HepG2 (cell line): ENCODE data around the gene TRDN. TPM values are rescaled to one million over a fixed set of nuclear protein-coding genes. Genes with fewer than 3 reads are reported as not detected.

Experiments used
- ATAC-seq: fragments of 200-7000 bp; cut with Tn5 transposase; 3 replicates; pipeline ENCODE4 v1.9.1; 2020; ENCODE audit warnings: mild to moderate bottlenecking, moderate library complexity
- BruUV-seq: library from RNA; stranded (reverse); fragments of 400-500 nt; replicated peaks from 2 replicates; lab custom pipeline; 2021; lab: Mats Ljungman, UMichigan
- CTCF ChIA-PET: fragments of 300-600 bp; formaldehyde crosslinking; extraction: SDS; loops from one replicate; lab custom pipeline; 2021; ENCODE audit warnings: low total read pairs, inconsistent platforms, low intra/inter-chr PET ratio; lab: Yijun Ruan, JAX
- POLR2A ChIA-PET: fragments of 350-600 bp; sonication (Branson Sonifier 250); formaldehyde crosslinking; loops from one replicate; lab custom pipeline; 2020; ENCODE audit warnings: antibody characterized with exemption, inconsistent platforms; lab: Yijun Ruan, JAX
- DNase-seq: peaks from one replicate; pipeline ENCODE4 v3.0.0-alpha.2; 2015; ENCODE audit warnings: low spot score
- FAIRE-seq: peaks from 3 replicates; lab custom pipeline; 2011; peaks lifted over from hg19 to GRCh38; lab: Jason Lieb, UNC
- H2AFZ ChIP-seq: one replicate; pipeline ENCODE4 v1.6.1; 2011; ENCODE audit warnings: low read length, inconsistent platforms
- H3K27ac ChIP-seq: fragments of 300-600 bp; 3 replicates; pipeline ENCODE4 v1.8.0; 2011; ENCODE audit warnings: mixed run types, mild to moderate bottlenecking, mixed read lengths, low read length, inconsistent platforms; ENCODE audit not compliant: insufficient read depth; ENCODE audit errors: extremely low read length
- H3K27me3 ChIP-seq, 2 experiments: fragments of 200-600 bp in 1 of 2; 2 replicates in 1 of 2; 3 replicates in 1 of 2; pipeline versions ENCODE4 v1.6.0 to v1.8.0; 2011; ENCODE audit warnings: low read length in 2 of 2, mild to moderate bottlenecking in 2 of 2, moderate library complexity in 2 of 2, inconsistent platforms in 1 of 2; ENCODE audit not compliant: insufficient read depth in 2 of 2, control insufficient read depth in 1 of 2
- H3K36me3 ChIP-seq, 2 experiments: fragments of 200-600 bp in 1 of 2; replicated peaks in 1 of 2; 2 replicates in 1 of 2; 3 replicates in 1 of 2; pipeline versions ENCODE4 v1.5.1 to v1.8.0; 2011; ENCODE audit warnings: low read length in 2 of 2, inconsistent platforms in 1 of 2; ENCODE audit not compliant: insufficient read depth in 2 of 2, control insufficient read depth in 1 of 2
- H3K4me1 ChIP-seq: 2 replicates; pipeline ENCODE4 v1.5.1; 2012; ENCODE audit warnings: low read length, inconsistent platforms; ENCODE audit not compliant: insufficient read depth
- H3K4me2 ChIP-seq: 2 replicates; pipeline ENCODE4 v1.6.0; 2011; ENCODE audit warnings: low read depth, low read length, inconsistent platforms
- H3K4me3 ChIP-seq, 3 experiments: fragments of 200-600 bp in 1 of 3; sonication (generic), shearing (Covaris generic) in 1 of 3; replicated peaks in 1 of 3; 2 replicates each; pipeline ENCODE4 v1.5.1; 2011 to 2016; ENCODE audit warnings: low read length in 3 of 3, inconsistent platforms in 2 of 3, low read depth in 2 of 3, mild to moderate bottlenecking in 2 of 3, control low read depth in 1 of 3, mixed read lengths in 1 of 3; ENCODE audit not compliant: insufficient read depth in 1 of 3
- H3K79me2 ChIP-seq: one replicate; pipeline ENCODE4 v1.6.1; 2011; ENCODE audit warnings: low read length, inconsistent platforms; ENCODE audit not compliant: insufficient read depth
- H3K9ac ChIP-seq: 2 replicates; pipeline ENCODE4 v1.6.0; 2011; ENCODE audit warnings: mild to moderate bottlenecking, low read depth, low read length, inconsistent platforms; ENCODE audit not compliant: insufficient read depth
- H3K9me3 ChIP-seq: 2 replicates; pipeline ENCODE4 v1.5.1; 2012; ENCODE audit warnings: mild to moderate bottlenecking, low read length
- H4K20me1 ChIP-seq: 2 replicates; pipeline ENCODE4 v1.6.0; 2011; ENCODE audit warnings: inconsistent platforms, mild to moderate bottlenecking, low read length, moderate library complexity; ENCODE audit not compliant: insufficient read depth
- AGO1 ChIP-seq: fragments of 200-400 bp; formaldehyde crosslinking; IDR thresholded peaks from 2 replicates; pipeline ENCODE4 v1.6.1; 2017; ENCODE audit warnings: mild to moderate bottlenecking, low read depth, low read length, moderate library complexity; ENCODE audit not compliant: poor library complexity, severe bottlenecking
- CBX2 ChIP-seq, 2 experiments: fragments of 200-600 bp in 1 of 2; sonication (generic); formaldehyde crosslinking in 1 of 2; IDR thresholded peaks; 2 replicates each; pipeline versions ENCODE4 v1.7.0 to v1.8.1; 2018 to 2022; ENCODE audit warnings: low read depth in 2 of 2, low read length in 1 of 2, mild to moderate bottlenecking in 1 of 2, missing genetic modification reagents in 1 of 2
- CC2D1A ChIP-seq: sonication (generic); formaldehyde crosslinking; IDR thresholded peaks from 2 replicates; pipeline ENCODE4 v1.8.1; 2023; ENCODE audit warnings: mild to moderate bottlenecking, missing genetic modification reagents
- CHD4 ChIP-seq: fragments of 200-600 bp; sonication (generic); IDR thresholded peaks from 2 replicates; pipeline ENCODE4 v1.7.0; 2017; ENCODE audit warnings: mild to moderate bottlenecking, low read length, borderline replicate concordance
- DDIT3 ChIP-seq: sonication (generic); formaldehyde crosslinking; IDR thresholded peaks from 2 replicates; pipeline ENCODE4 v1.4.0; 2020; ENCODE audit warnings: mild to moderate bottlenecking, missing genetic modification reagents
- GATAD1 ChIP-seq: IDR thresholded peaks from 2 replicates; pipeline ENCODE4 v1.6.1; 2016; ENCODE audit warnings: missing genetic modification reagents, missing compliant biosample characterization
- ISX ChIP-seq: sonication (generic); formaldehyde crosslinking; conservative IDR thresholded peaks from 2 replicates; pipeline ENCODE4 v1.5.0; 2020; ENCODE audit warnings: missing genetic modification reagents
- MAFG ChIP-seq: sonication (generic); formaldehyde crosslinking; IDR thresholded peaks from 2 replicates; pipeline ENCODE4 v1.5.1; 2020; ENCODE audit warnings: mild to moderate bottlenecking, missing genetic modification reagents
- NBN ChIP-seq: fragments of 450-650 bp; conservative IDR thresholded peaks from 2 replicates; pipeline ENCODE4 v1.6.1; 2017
- RARA ChIP-seq: IDR thresholded peaks from 2 replicates; pipeline ENCODE4 v1.6.1; 2016; ENCODE audit warnings: missing genetic modification reagents, missing compliant biosample characterization
- SOX6 ChIP-seq, 2 experiments: fragments of 450-650 bp in 1 of 2; sonication (generic) in 1 of 2; formaldehyde crosslinking in 1 of 2; IDR thresholded peaks; 2 replicates each; pipeline versions ENCODE4 v1.4.0 to v1.6.1; 2017 to 2020; ENCODE audit warnings: antibody characterized with exemption in 1 of 2, mild to moderate bottlenecking in 1 of 2, missing genetic modification reagents in 1 of 2
- SP1 ChIP-seq, 2 experiments: fragments of 450-650 bp in 1 of 2; sonication (generic) in 1 of 2; formaldehyde crosslinking in 1 of 2; IDR thresholded peaks; 2 replicates each; pipeline versions ENCODE4 v1.4.0 to v1.6.1; 2016 to 2020; ENCODE audit warnings: missing genetic modification reagents in 1 of 2
- SP2 ChIP-seq: sonication (generic); formaldehyde crosslinking; IDR thresholded peaks from 2 replicates; pipeline ENCODE4 v1.5.1; 2020; ENCODE audit warnings: mild to moderate bottlenecking, missing genetic modification reagents
- YY1 ChIP-seq: IDR thresholded peaks from 2 replicates; pipeline ENCODE4 v1.6.1; 2011; ENCODE audit warnings: low read length, low read depth, moderate library complexity, mild to moderate bottlenecking; ENCODE audit not compliant: insufficient read depth, insufficient replicate concordance
- ZNF17 ChIP-seq: sonication (generic); formaldehyde crosslinking; IDR thresholded peaks from 2 replicates; pipeline ENCODE4 v1.5.0; 2020; ENCODE audit warnings: mild to moderate bottlenecking, missing genetic modification reagents
- ZNF589 ChIP-seq: sonication (generic); formaldehyde crosslinking; conservative IDR thresholded peaks from 2 replicates; pipeline ENCODE4 v1.8.0; 2022; ENCODE audit warnings: mild to moderate bottlenecking, moderate library complexity, missing genetic modification reagents
- ZNF605 ChIP-seq: sonication (generic); formaldehyde crosslinking; IDR thresholded peaks from 2 replicates; pipeline ENCODE4 v1.8.0; 2022; ENCODE audit warnings: mild to moderate bottlenecking, missing genetic modification reagents
- WGBS: methylation state at CpG from one replicate; pipeline ENCODE4 v1.1.6; 2017; ENCODE audit warnings: low lambda C conversion rate; 5-methylcytosine and 5-hydroxymethylcytosine counted together
- in situ Hi-C: cut with HindIII; loops from 2 replicates; pipeline ENCODE4 v1.10.0; 2017; ENCODE audit warnings: low pct_unique_long_range_greater_than_20kb; ENCODE audit not compliant: extremely low pct_ligation_motif_present
- intact Hi-C: fragments of 100-400 bp; cut with micrococcal nuclease; formaldehyde crosslinking; loops from one replicate; pipeline ENCODE4 v1.10.0; 2022; ENCODE audit not compliant: unreplicated experiment
- polyA plus RNA-seq, 8 experiments: library from polyadenylated mRNA; depleted of rRNA in 3 of 8; stranded (reverse) in 7 of 8; unstranded in 1 of 8; fragments of >200 nt; fragmentation: Illumina TruSeq in 4 of 8; extraction: Trizol in 4 of 8; gene quantifications; 2 replicates each; pipeline versions ENCODE4 v1.2.1 to v1.2.3, GENCODE V29; 2011 to 2016; ENCODE audit warnings: low read depth in 4 of 8, missing spikeins in 1 of 8, mixed read lengths in 1 of 8; ENCODE audit not compliant: insufficient read depth in 1 of 8
- total RNA-seq, 5 experiments: library from RNA; depleted of rRNA; stranded (reverse); fragments of >200 nt; fragmentation: Illumina TruSeq; extraction: Trizol; gene quantifications; 2 replicates each; pipeline ENCODE4 v1.2.3, GENCODE V29; 2016; ENCODE audit warnings: low read depth in 1 of 5
- TF ChIP-seq, protein P1 (sequence below): sonication (generic); formaldehyde crosslinking; IDR thresholded peaks from 2 replicates; pipeline ENCODE4 v1.4.0; 2020; ENCODE audit warnings: missing genetic modification reagents
- TF ChIP-seq, protein P2 (sequence below): sonication (generic); formaldehyde crosslinking; IDR thresholded peaks from 2 replicates; pipeline ENCODE4 v1.4.0; 2020; ENCODE audit warnings: mild to moderate bottlenecking, low read depth, missing genetic modification reagents

The TRDN gene
- total and polyA plus RNA-seq, 2 of the 13 experiments (the other 11 are each of a cell fraction or from before 2014, with no cell fraction given): not detected

DNA sequence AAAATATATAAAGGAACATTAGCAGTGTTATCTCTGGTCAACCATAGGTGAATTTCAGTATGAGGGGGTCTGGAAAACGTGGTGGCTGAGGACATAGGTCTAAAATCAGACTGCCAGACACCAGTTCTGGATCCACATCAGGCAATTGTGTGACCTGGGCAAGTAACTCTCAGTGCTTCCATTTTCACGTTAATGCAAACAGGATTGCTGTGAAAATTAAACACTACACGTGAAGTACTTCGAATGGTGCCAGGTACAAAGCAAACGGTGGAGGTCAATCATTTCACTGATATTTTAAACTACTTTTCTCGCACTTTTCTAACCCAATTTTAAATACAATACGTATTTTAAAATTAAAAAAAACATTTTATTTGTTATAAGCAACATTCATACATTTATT, 315.7 kb downstream of the TRDN start:
- no peak overlapping the region for H3K4me2 ChIP-seq
- H2AFZ ChIP-seq: no peak overlapping the region
- BruUV-seq: no TSS peak
- no peaks in the 10 kb centered on the region for H3K79me2 ChIP-seq
- no peak overlapping the region for H3K4me3 ChIP-seq
- no peaks in the 10 kb centered on the region for H3K9me3 ChIP-seq
- H3K4me1 ChIP-seq: peaks cover 6% of the 10 kb centered on the region; the same call in 1 of the 2 replicates
- DNase-seq (no peak), ATAC-seq (no peak), FAIRE-seq (no peak)
- 1% methylated on average over 7 of the region's 7 CpGs for WGBS
- POLR2A ChIA-PET: no interaction called here
- no peak overlapping the region for H3K9ac ChIP-seq
- H3K27me3 ChIP-seq: no peaks in the 10 kb centered on the region
- CTCF ChIA-PET: no interaction called here
- H4K20me1 ChIP-seq: no peaks in the 10 kb centered on the region
- TF ChIP-seq ZNF605 (CRISPR knock-in tag): no peak
- no peak for TF ChIP-seq NBN
- no peak for TF ChIP-seq SP1 (IDR thresholded peaks at IDR 0.05)
- TF ChIP-seq SP1 (CRISPR knock-in tag; IDR thresholded peaks at IDR 0.05): no peak
- TF ChIP-seq CC2D1A: no peak
- TF ChIP-seq, protein P1, sequence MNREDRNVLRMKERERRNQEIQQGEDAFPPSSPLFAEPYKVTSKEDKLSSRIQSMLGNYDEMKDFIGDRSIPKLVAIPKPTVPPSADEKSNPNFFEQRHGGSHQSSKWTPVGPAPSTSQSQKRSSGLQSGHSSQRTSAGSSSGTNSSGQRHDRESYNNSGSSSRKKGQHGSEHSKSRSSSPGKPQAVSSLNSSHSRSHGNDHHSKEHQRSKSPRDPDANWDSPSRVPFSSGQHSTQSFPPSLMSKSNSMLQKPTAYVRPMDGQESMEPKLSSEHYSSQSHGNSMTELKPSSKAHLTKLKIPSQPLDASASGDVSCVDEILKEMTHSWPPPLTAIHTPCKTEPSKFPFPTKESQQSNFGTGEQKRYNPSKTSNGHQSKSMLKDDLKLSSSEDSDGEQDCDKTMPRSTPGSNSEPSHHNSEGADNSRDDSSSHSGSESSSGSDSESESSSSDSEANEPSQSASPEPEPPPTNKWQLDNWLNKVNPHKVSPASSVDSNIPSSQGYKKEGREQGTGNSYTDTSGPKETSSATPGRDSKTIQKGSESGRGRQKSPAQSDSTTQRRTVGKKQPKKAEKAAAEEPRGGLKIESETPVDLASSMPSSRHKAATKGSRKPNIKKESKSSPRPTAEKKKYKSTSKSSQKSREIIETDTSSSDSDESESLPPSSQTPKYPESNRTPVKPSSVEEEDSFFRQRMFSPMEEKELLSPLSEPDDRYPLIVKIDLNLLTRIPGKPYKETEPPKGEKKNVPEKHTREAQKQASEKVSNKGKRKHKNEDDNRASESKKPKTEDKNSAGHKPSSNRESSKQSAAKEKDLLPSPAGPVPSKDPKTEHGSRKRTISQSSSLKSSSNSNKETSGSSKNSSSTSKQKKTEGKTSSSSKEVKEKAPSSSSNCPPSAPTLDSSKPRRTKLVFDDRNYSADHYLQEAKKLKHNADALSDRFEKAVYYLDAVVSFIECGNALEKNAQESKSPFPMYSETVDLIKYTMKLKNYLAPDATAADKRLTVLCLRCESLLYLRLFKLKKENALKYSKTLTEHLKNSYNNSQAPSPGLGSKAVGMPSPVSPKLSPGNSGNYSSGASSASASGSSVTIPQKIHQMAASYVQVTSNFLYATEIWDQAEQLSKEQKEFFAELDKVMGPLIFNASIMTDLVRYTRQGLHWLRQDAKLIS: no peak
- TF ChIP-seq AGO1: no peak
- no peak for TF ChIP-seq YY1
- no peak for TF ChIP-seq SP2
- no peak for TF ChIP-seq CHD4
- TF ChIP-seq SOX6 (IDR thresholded peaks at IDR 0.05): no peak
- TF ChIP-seq SOX6 (CRISPR knock-in tag; IDR thresholded peaks at IDR 0.05): no peak
- no peak for TF ChIP-seq ZNF589 (CRISPR knock-in tag)
- TF ChIP-seq ZNF17 (CRISPR knock-in tag): no peak
- TF ChIP-seq GATAD1 (CRISPR knock-in tag): no peak
- TF ChIP-seq, protein P2, sequence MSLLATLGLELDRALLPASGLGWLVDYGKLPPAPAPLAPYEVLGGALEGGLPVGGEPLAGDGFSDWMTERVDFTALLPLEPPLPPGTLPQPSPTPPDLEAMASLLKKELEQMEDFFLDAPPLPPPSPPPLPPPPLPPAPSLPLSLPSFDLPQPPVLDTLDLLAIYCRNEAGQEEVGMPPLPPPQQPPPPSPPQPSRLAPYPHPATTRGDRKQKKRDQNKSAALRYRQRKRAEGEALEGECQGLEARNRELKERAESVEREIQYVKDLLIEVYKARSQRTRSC (CRISPR knock-in tag): no peak
- no peak for TF ChIP-seq RARA (CRISPR knock-in tag)
- no peak for TF ChIP-seq ISX (CRISPR knock-in tag)
- TF ChIP-seq DDIT3 (CRISPR knock-in tag): no peak
- no peak for TF ChIP-seq CBX2 (IDR thresholded peaks at IDR 0.05; ENCODE audit: low read depth, low read length)
- TF ChIP-seq CBX2 (CRISPR knock-in tag; IDR thresholded peaks at IDR 0.05; ENCODE audit: low read depth): no peak
- TF ChIP-seq MAFG (CRISPR knock-in tag): no peak
- H3K27ac ChIP-seq: no peak overlapping the region
- intact Hi-C loops: no loop called here
- in situ Hi-C loops: loop anchor here (25.0 kb wide), 1 partner anchor 584 kb away; no protein-coding TSS in a partner anchor
- H3K36me3 ChIP-seq: no peaks in the 10 kb centered on the region
